A204.1 (cell line): Measurements from ENCODE around the gene ITGB1BP2.
"Not testable (repeated sequence)": the region's sequence is repeated elsewhere in the genome, so short reads cannot be mapped to it uniquely, and the experiment has no call there.

ENCODE experiments used
- FAIRE-seq: peaks from 2 replicates; lab custom pipeline; 2012; peaks lifted over from hg19 to GRCh38; lab: Jason Lieb, UNC

ITGB1BP2 gene

GRCh38 chrX:71301195-71301924, at the start of gene ITGB1BP2:
Gene ITGB1BP2 (plus strand): TSS chrX:71301750. CDS start chrX:71301807, 57 bp downstream.
- no peak for FAIRE-seq

GRCh38 chrX:71252221-71252620, 49.3 kb upstream of the ITGB1BP2 start:
- FAIRE-seq, result no peak

DNA sequence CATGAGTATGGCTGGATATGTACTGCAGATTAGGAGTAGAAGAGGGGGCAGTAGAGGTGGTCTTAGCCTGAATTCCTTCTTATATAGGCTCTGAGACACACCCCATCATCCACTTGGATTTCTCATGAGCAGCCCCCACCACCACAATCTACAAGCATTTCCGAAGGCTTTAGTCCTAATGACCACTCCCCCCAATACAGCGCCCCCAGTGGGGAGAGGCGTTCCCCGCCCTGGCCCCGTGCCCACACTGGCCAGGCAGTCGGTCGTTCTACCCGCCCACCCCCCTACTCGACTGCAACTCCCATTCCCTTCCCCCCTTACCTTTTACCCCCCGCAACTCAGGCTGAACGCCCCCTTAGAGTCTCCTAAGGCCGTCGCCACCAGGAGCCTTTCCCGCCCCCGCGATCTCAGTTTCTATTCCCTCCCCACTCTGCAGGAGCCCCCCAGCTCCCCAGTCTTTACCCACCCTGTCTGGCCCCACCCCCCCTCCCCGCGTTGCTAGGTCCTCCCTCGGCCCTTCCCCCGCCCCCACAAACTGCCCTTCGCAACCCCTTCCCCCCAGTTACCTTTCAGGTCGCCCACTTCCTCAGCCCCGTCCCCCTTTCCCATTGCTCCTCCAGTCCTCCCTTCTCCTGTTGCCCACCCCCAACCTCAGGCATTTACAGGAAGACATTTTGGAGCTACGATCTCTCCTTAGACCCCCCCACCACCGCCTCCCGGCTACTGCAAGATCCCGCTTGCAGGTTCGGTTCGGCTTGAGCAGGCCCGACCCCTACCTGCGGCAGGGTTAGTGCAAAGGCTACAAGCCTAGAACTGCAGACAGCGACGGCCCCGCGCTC, 48.1 kb upstream of the ITGB1BP2 start:
- no peak for FAIRE-seq

DNA sequence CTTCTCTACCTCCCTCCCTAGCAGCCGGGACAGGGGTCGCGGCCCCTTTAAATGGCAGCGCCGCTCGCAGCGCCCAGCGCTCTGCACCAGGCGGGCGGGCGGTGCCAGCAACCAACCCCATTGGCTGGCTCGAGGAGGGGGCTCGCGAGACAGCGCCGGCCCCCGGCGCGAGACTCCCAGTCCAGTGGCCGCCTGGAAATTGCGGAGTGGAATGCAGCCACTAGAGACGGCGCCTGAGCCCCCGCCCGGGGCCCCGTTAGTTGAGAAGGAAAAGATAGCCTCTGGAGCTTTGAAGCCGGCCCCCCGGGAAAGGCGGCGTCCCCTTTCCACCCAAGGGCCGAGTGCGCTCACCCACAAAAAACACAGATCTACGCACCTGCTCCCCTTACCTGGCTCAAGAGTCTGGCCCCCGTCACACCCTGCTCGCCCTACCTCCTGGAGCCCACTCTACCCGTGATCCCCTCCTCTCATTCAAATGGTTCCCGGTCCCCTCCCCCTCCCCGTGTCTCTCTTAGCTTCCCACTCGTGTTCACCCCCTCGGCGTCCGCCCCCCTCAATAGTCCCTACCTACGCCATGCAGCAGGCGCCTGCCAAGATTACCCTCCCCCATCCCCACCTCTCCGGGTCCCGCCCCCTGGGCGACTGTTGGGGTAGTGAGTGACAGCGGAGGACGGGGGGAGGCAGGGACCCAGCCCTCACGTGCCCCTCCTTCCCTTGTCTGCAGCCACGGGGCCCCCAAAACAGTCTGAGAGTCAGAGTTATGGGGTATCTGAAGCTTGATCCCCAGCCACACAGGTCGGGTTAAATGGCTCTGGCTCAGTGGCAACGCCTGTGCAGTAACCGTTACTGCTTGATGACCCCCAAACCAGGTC, 47.2 kb upstream of the ITGB1BP2 start, which contains the start of gene ZMYM3:
Gene ZMYM3, minus strand, starts transcription at position 49 of the 872 bp plus-strand sequence. CDS start 885 bp downstream, outside the sequence.
- no peak for FAIRE-seq

DNA sequence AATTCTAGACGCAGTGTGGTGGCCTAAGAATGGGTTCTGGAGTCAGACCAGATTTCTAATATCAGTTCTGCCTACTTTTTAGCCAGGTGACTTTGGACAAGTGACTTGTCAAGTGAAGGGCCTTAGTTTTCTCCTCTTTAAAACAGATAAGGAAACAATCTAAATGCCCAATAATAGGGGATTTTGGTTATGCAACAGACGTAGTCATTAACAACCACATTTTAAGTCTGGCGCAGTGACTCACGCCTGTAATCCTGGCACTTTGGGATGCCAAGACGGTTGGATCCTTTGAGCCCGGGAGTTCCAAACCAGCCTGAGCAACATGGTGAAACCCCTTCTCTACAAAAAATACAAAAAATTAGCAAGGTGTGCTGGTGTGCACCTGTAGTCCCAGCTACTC, 45.5 kb upstream of the ITGB1BP2 start:
- FAIRE-seq, result no peak

GRCh38 chrX:71256856-71257255, 44.7 kb upstream of the ITGB1BP2 start:
- no peak for FAIRE-seq

GRCh38 chrX:71268624-71269023, 32.9 kb upstream of the ITGB1BP2 start:
- FAIRE-seq, result not testable (repeated sequence)

DNA sequence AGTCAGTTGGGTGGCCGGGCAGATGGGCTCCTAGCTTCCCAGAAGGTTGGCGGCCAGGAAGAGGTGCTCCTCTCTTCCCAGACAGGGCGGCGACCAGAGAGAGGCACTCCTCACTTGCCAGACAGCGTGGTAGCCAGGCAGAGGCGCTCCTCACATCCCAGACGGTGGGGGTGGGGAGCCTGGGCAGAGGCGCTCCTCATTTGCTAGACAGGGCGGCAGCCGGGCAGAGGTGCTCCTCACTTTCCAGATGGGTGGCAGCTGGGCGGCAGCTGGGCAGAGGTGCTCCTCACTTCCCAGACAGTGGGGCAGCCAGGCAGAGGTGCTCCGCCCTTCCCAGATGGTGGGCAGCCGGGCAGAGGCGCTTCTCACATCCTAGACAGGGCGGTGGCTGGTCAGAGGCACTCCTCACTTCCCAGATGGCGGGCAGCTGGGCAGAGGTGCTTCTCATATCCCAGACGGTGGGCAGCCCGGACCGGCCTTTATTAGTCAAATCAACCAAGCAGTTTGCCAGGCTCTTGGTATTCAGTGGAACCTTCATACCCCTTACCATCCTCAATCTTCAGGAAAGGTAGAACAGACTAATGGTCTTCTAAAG, 31.7 kb upstream of the ITGB1BP2 start:
- no peak for FAIRE-seq

GRCh38 chrX:71272313-71272712, 29.2 kb upstream of the ITGB1BP2 start:
- not testable (repeated sequence) for FAIRE-seq

- not testable (repeated sequence) for FAIRE-seq
These were observed 20.2 kb upstream of the ITGB1BP2 start for GRCh38 chrX:71281300-71281699.

DNA sequence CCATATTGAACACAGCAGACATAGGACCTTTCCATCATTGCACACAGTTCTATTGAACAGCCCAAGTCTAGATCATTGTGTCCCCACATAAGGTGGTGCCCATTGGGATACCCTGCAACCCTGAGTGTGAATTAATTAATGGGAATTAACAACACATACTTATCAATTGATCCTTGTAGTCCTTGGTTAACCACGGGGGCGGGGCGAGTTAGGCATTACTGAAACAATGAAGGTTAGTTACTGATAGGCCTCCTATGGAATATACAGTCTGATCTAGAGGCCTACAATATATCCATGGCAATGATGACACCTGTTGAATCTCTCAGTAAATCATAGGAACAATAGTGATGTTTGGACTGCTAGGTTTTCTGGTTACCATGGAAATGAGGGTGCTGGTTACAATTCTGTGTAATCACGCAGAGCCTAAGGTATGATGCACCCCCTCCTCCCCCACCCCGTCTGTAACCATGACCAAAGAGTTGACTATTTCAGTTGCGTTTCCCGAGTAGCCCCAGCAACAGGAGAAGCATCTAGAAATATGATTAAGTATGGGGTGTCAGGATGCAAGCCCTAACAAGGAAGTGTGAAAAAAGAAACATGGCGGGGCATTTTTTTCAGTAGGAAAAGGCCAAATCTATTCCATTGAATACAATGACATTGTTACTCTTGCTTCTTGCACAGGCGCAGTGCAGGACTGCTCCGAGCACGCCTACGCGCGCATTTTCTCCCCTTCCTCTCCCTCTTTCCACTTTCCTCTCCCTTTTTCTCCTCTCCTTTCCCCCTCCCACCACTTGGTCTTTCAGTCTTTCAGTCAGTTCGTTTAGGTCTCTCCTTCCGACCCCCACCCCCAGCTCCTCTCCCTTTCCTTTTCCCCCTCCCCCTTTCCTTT, 18.8 kb upstream of the ITGB1BP2 start:
- FAIRE-seq, result no peak

DNA sequence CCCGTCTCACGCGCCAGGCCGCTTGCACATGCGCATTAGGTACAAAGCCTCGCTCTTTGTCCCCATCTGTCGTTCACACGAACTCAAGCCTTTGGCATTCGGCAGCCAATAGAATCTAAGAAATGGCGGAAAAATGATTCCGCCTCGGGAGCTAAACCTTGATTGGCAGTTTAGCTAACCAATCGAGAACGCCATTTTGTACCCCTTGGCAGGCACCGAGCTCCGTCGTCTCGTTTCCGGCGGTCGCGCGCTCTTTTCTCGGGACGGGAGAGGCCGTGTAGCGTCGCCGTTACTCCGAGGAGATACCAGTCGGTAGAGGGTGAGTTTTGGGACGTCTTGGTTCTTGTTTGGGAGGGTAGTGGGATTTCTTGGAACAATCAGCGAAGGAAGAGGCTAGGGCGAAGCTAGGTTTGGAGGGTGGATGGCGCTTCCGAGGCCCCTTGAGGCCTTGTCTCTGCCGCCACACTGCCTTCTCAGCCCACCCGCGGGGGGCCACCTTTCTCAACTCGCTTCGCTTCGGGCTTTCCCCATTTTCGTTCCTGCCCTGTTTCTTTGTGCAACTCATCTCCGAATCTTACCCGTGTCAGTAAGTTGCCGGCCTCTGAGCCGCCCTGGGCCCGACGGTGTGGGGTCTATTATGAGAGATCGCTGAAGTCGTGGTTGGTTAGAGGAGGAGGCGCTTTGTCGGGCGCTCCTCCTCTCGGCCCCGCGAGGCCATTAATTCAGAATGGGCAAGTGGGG, 18.0 kb upstream of the ITGB1BP2 start, which contains the start of gene NONO:
Gene NONO, plus strand, starts transcription at position 233 of the 741 bp plus-strand sequence. CDS start 7,003 bp downstream, outside the sequence.
- FAIRE-seq, result peak; percentile 94

DNA sequence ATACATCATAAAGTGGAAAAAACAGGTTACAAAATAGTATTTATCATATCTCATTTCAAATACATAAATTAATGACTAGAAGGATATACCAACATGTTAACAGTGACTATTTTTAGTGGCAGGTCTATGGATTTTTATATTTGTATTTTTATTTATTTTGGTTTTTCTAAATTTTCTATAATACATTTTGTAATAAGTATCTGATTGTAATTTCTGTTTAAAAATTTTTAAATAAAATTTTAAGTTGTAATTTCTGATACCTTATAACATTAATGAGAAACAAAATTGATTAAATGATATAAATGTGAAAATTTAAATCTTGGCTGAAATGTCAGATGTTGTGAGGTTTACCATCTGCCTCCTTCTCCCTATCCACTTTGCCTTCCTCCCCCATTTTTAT, 15.6 kb upstream of the ITGB1BP2 start:
- peak; percentile 83 for FAIRE-seq

DNA sequence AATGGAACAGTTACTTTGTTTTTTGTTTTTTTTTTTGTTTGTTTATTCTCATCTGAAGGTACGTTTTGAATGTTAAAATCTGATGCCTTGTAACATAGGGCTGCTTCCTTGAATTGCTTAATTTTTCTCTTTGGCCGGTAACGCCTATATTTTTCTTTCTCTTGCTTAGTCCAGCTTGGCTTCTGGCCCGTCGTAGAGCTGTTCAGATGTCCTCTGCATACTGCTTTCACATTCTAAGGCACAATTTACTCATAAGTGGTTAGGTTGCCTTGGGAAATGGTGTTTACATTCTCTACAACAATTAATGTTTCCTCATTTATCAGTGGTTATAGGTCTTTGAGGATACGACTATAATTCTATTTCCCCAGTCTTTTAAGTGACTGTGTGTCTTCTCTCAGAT, 10.2 kb upstream of the ITGB1BP2 start:
- no peak for FAIRE-seq

DNA sequence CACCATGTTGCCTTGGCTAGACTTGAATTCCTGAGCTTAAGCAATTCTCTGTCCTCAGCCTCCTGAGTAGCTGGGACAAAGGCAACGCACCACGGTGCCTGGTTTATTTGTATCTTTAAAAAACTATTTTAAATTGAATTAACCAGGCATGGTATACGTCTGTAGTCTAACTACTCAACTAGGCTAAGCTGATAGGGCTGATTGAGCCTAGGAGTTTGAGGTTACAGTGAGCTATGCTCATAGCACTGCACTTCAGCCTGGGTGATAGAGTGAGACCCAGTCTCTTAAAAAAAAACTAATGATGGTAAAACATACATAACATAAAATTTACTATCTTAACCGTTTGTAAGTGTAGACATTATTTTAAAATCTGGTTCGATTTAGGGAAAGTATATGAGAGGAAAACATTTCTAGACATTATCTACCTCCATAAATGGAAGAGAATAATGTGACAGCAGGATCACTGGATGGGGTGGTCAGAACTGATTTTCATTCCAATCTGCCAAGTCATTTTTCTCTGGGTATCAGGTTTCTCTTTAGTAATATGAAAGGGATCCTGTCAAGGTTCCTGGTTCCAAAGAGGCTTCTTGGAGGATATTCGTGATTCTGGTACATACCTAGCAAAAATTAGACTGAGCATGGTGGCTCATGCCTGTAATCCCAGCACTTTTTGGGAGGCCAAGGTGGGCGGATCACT, 8.7 kb upstream of the ITGB1BP2 start:
- FAIRE-seq, result no peak

DNA sequence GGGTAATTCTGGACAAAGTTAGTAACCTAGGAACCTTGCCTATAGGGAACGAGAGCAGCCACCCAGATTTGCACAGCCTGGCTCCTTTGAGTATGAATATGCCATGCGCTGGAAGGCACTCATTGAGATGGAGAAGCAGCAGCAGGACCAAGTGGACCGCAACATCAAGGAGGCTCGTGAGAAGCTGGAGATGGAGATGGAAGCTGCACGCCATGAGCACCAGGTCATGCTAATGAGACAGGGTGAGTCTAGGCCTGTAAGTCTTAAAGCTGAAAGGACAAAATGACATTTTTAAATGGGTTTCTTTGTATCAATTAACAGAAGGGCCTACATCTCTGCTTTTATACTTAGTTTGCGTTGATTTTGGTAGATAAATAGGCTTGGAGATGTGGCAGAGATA, 4.7 kb upstream of the ITGB1BP2 start:
- FAIRE-seq, result no peak

DNA sequence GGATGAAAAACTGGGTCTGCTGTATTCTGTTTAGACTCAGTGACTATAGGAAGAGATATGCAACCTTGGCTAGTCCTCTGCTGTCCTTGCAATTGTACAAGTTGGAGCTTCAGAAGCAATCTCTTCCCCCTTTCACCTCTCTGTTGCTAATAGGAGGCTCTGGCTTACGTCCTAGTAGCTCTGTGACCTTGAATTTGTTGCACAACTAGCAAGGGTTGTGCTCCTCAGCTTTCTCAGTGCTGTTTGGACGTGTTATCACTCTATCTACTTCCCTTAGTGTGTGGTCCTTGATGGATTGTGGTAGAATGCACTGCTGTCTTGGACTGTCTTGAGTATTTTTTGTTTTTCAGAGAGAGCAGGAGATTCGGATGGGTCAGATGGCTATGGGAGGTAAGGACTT, 3.4 kb upstream of the ITGB1BP2 start:
- no peak for FAIRE-seq

- FAIRE-seq, result not testable (repeated sequence)
These were observed 1.5 kb upstream of the ITGB1BP2 start for GRCh38 chrX:71300064-71300463.

- FAIRE-seq, result not testable (repeated sequence)
These were observed 1.1 kb upstream of the ITGB1BP2 start for GRCh38 chrX:71300495-71300894.
